CD4-positive, alpha-beta memory T cell (primary cell): Measurements from ENCODE around the gene ZNF428. TPM values are rescaled to one million over a fixed set of nuclear protein-coding genes. Genes with fewer than 3 reads are reported as not detected.

Experiments
- CTCF ChIA-PET: fragments of 350-600 bp; sonication (Branson Sonifier 250); formaldehyde crosslinking; loops from one replicate; lab custom pipeline; 2021; ENCODE audit warnings: inconsistent platforms; ENCODE audit not compliant: partially characterized antibody; lab: Charles Lee
- POLR2A ChIA-PET: fragments of 350-600 bp; sonication (Branson Sonifier 250); formaldehyde crosslinking; loops from one replicate; lab custom pipeline; 2021; ENCODE audit not compliant: partially characterized antibody; lab: Charles Lee
- DNase-seq, 5 donors: peaks; one replicate each; pipeline versions ENCODE4 v3.0.0 to v3.0.0-alpha.2; 2020 to 2022; ENCODE audit warnings: mixed read lengths in 1 of 5
- H3K27ac ChIP-seq: one replicate; pipeline ENCODE4 v1.7.0; 2013; ENCODE audit warnings: low read depth, low read length
- H3K27me3 ChIP-seq: 2 replicates; pipeline ENCODE4 v1.7.0; 2013; ENCODE audit warnings: mild to moderate bottlenecking, low read length, moderate library complexity; ENCODE audit not compliant: insufficient read depth
- H3K36me3 ChIP-seq: 2 replicates; pipeline ENCODE4 v1.7.0; 2013; ENCODE audit warnings: mild to moderate bottlenecking, low read length, moderate library complexity; ENCODE audit not compliant: insufficient read depth
- H3K4me1 ChIP-seq: 2 replicates; pipeline ENCODE4 v1.7.0; 2013; ENCODE audit warnings: mild to moderate bottlenecking, low read length, moderate library complexity; ENCODE audit not compliant: insufficient read depth
- H3K4me3 ChIP-seq, 2 donors: one replicate each; pipeline ENCODE4 v1.7.0; 2013; ENCODE audit warnings: low read length in 2 of 2, mild to moderate bottlenecking in 1 of 2
- H3K9me3 ChIP-seq, 2 donors: one replicate each; pipeline ENCODE4 v1.7.0; 2013; ENCODE audit warnings: low read length in 2 of 2, control low read depth in 1 of 2; ENCODE audit not compliant: control insufficient read depth in 1 of 2
- H3K27ac Mint-ChIP-seq, 7 donors: one replicate each; pipeline ENCODE4 v1.8.0; 2020 to 2021; ENCODE audit warnings: mixed read lengths in 7 of 7, mild to moderate bottlenecking in 6 of 7, inconsistent platforms in 3 of 7, moderate library complexity in 3 of 7
- H3K27me3 Mint-ChIP-seq, 2 donors: one replicate each; pipeline ENCODE4 v1.8.0; 2020 to 2021; ENCODE audit warnings: mixed read lengths in 2 of 2
- H3K36me3 Mint-ChIP-seq, 2 donors: one replicate each; pipeline ENCODE4 v1.8.0; 2020 to 2021; ENCODE audit warnings: mixed read lengths in 2 of 2, inconsistent platforms in 1 of 2, mild to moderate bottlenecking in 1 of 2
- H3K4me1 Mint-ChIP-seq, 4 donors: one replicate each; pipeline ENCODE4 v1.8.0; 2020 to 2021; ENCODE audit warnings: mixed read lengths in 4 of 4, mild to moderate bottlenecking in 1 of 4
- H3K4me3 Mint-ChIP-seq, 8 donors: one replicate each; pipeline ENCODE4 v1.8.0; 2020 to 2021; ENCODE audit warnings: mixed read lengths in 8 of 8, mild to moderate bottlenecking in 7 of 8, moderate library complexity in 6 of 8, inconsistent platforms in 3 of 8
- H3K9me3 Mint-ChIP-seq, 8 donors: one replicate each; pipeline ENCODE4 v1.8.0; 2020 to 2021; ENCODE audit warnings: mixed read lengths in 8 of 8, mild to moderate bottlenecking in 5 of 8, inconsistent platforms in 3 of 8, moderate library complexity in 1 of 8
- intact Hi-C: fragments of 100-400 bp; cut with micrococcal nuclease; formaldehyde crosslinking; loops from one replicate; pipeline ENCODE4 v1.15.1; 2023
- polyA plus RNA-seq, 2 donors: library from polyadenylated mRNA; unstranded; fragments of 300-500 nt; fragmentation: Illumina TruSeq; gene quantifications; one replicate each; pipeline ENCODE4 v1.2.3, GENCODE V29; 2021
- total RNA-seq, 2 experiments: library from RNA; stranded (reverse); gene quantifications; one replicate each; pipeline ENCODE4 v1.2.3, GENCODE V29; 2021

Gene ZNF428
- total and polyA plus RNA-seq, 4 experiments from 2014 or later = 13.9 to 28.2 (median 23.8) TPM

DNA sequence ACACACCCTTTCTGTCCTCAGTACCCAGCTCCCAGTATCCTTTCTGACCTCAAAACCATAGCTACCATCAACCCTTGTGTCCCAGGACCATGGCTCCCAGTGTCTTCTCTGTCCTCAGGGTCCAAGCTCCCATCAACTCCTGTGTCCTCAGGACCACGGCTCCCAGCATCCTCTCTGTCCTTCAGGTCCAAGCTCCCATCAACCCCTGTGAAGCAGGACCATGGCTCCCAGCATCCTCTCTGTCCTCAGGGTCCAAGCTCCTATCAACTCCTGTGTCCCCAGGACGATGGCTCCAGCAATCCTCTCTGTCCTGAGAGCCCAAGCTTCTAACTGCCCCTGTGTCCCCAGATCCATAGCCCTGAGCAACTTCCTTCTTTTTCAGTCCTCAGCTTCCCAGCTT lies 21.9 kb upstream of the ZNF428 start:
- peak overlapping the region in 4 of 7 donors; percentile 39 to 80 (median 60) for H3K27ac Mint-ChIP-seq
- H3K4me1 ChIP-seq = peaks cover 10% of the 10 kb centered on the region
- CTCF ChIA-PET = interaction anchor here (1.8 kb wide), 1 partner anchor 86 kb away, joined by 5 read pairs; no protein-coding TSS in a partner anchor
- no peaks in the 10 kb centered on the region for H3K9me3 ChIP-seq
- no peak overlapping the region for H3K27ac ChIP-seq
- intact Hi-C loops = no loop called here
- H3K9me3 Mint-ChIP-seq = peaks cover 0 to 2% (median 0%) of the 10 kb centered on the region in 8 donors
- H3K4me1 Mint-ChIP-seq = peaks cover 8 to 17% (median 11%) of the 10 kb centered on the region in 4 donors
- H3K4me3 Mint-ChIP-seq = peak overlapping the region; percentile 57 to 80 (median 69)
- DNase-seq = no peak
- H3K36me3 Mint-ChIP-seq = peaks cover 3 to 5% of the 10 kb centered on the region in 2 donors
- peaks cover 14 to 15% of the 10 kb centered on the region in 2 donors for H3K27me3 Mint-ChIP-seq
- no peak overlapping the region for H3K4me3 ChIP-seq
- POLR2A ChIA-PET = interaction anchor here (0.8 kb wide), 1 partner anchor 27 kb away, joined by 4 read pairs; no protein-coding TSS in a partner anchor
- H3K27me3 ChIP-seq = peaks cover 13% of the 10 kb centered on the region
- H3K36me3 ChIP-seq = no peaks in the 10 kb centered on the region

DNA sequence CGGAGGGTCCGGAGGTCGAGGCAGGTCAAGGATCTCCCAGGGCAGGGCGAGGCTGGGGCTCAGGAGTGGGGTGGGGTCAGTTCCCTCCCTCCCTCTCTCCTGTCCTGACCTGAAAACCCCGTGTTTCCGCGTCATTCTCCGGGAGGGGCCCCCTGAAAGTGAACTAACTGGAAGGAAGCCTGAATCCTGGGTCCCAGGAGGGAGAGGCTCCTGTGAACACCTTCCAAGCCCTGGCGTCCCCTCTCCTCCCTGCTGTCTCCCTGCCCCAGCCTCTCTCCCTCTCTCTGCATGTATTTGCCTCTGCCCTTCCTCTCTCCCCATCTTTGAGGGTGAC lies 21.0 kb upstream of the ZNF428 start:
- H3K4me1 Mint-ChIP-seq = peaks cover 8 to 17% (median 11%) of the 10 kb centered on the region in 4 donors
- peak overlapping the region in 6 of 7 donors; percentile 43 to 89 (median 86) for H3K27ac Mint-ChIP-seq
- Histone ChIP-seq H3K4me1 (peaks cover 10% of the 10 kb centered on the region), H3K27me3 (peaks cover 13% of the 10 kb centered on the region), H3K27ac (no peak overlapping the region), H3K36me3 (no peaks in the 10 kb centered on the region), H3K4me3 (peak overlapping the region in 1 of 2 donors; percentile 74), H3K9me3 (no peaks in the 10 kb centered on the region)
- intact Hi-C loops = no loop called here
- H3K9me3 Mint-ChIP-seq = no peaks in the 10 kb centered on the region
- ChIA-PET CTCF (interaction anchor here (1.0 to 1.4 kb wide), 2 partner anchors 14 to 28 kb away, joined by 3 to 4 read pairs; no protein-coding TSS in a partner anchor), POLR2A (interaction anchor here (1.0 kb wide), 1 partner anchor 44 kb away, joined by 3 read pairs; no protein-coding TSS in a partner anchor)
- peak overlapping the region; percentile 80 to 86 (median 83) for H3K4me3 Mint-ChIP-seq
- no peak for DNase-seq
- peaks cover 16 to 17% of the 10 kb centered on the region in 2 donors for H3K27me3 Mint-ChIP-seq
- H3K36me3 Mint-ChIP-seq = no peaks in the 10 kb centered on the region

DNA sequence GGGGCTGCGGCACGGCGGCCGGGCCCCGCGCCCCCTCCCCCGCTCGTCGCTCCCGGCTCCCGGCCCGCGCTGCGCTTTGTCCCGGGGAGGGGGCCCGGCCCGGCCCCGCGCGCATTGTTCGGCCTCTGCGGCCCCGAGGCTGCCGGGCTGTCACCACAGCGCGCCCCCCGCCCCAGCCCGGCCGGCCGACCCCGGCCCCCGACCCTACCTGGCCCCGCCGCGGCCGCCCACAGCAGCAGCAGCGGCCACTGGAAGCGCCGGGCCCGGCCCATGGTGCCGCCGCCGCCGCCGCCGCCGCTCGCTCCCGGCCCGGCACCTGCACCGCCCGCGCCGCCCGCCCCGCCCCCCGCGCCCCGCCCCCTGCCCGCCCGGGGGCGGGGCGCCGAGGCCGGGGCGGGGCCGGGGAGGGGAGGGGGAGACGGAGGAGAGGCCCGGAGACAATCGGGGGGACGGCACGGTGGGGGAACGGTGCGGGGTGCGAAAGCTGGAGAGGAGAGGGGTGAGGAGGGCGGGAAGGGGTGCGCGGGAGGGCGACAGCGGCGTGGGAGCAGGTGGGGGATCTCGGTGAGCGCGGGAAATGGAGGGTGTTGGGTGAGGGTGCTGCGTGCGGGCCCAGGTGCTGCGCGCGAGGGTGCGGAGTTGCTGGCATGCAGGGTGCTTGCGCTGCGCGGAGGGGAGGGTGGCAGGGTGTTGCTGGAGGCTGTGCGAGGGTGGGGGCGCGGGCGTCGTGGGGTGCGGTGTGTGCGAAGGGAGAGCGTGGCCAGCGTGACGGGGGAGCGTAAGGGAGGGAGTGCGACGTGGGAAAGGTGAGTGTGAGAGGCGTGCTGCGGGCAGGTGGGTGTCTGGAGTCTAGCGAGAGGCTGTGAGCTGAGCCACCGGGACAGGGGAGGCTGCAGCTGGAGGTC lies 20.3 kb upstream of the ZNF428 start, which contains the start of gene CADM4:
TSS of gene CADM4 (minus strand) at position 332 of the 905 bp plus-strand sequence. CDS start at position 272, 60 bp downstream.
- intact Hi-C loops = no loop called here
- Mint-ChIP-seq H3K4me3 (peak within 1 kb of the TSS; percentile 83 to 87 (median 85)), H3K27me3 (peaks cover 16 to 17% of the 10 kb centered on the region in 2 donors), H3K36me3 (no peaks in the 10 kb centered on the region), H3K9me3 (no peaks in the 10 kb centered on the region), H3K4me1 (peaks cover 8 to 17% (median 11%) of the 10 kb centered on the region in 4 donors), H3K27ac (peak within 1 kb of the TSS; percentile 43 to 89 (median 85))
- no peaks in the 10 kb centered on the region for H3K9me3 ChIP-seq
- ChIA-PET CTCF (interaction anchor here (1.0 to 1.4 kb wide), 2 partner anchors 14 to 28 kb away, joined by 3 to 4 read pairs; no protein-coding TSS in a partner anchor), POLR2A (interaction anchor here (1.0 kb wide), 1 partner anchor 43 kb away, joined by 3 read pairs; no protein-coding TSS in a partner anchor)
- peak; percentile 58 to 78 (median 58) for DNase-seq
- H3K27ac ChIP-seq = no peak within 1 kb of the TSS
- H3K36me3 ChIP-seq = no peaks in the 10 kb centered on the region
- H3K4me1 ChIP-seq = peaks cover 10% of the 10 kb centered on the region
- H3K27me3 ChIP-seq = peaks cover 13% of the 10 kb centered on the region
- H3K4me3 ChIP-seq = peak within 1 kb of the TSS in 1 of 2 donors; percentile 74

DNA sequence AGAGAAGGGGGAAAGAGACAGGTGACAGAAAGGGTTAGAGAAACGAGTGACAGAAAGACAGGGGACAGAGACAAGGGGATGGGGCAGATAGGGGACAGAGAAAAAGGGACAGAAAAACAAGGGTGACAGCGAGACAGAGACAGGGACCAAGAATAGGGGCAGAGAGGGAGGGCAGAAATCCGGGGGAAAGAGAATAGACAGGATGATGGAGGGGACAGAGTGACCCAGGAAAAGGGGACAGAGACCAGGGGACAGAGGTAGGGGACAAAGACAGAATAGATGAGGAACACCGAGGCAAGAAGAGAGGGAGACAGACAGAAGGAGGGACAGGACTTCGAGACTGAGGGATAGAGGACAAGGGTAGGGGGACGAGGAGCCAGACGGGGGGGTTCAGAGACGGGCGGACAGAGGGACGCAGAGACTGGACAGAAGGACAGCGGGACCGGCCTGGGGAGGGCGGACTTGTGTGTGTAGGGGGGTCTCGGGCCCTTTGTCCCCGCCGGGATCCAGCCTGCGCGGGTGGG lies 19.6 kb upstream of the ZNF428 start:
- Mint-ChIP-seq H3K36me3 (no peaks in the 10 kb centered on the region), H3K9me3 (no peaks in the 10 kb centered on the region), H3K4me1 (peaks cover 8 to 17% (median 11%) of the 10 kb centered on the region in 4 donors), H3K27me3 (peaks cover 16 to 17% of the 10 kb centered on the region in 2 donors), H3K27ac (peak overlapping the region in 6 of 7 donors; percentile 6 to 81 (median 72)), H3K4me3 (peak overlapping the region; percentile 66 to 87 (median 81))
- H3K27ac ChIP-seq = no peak overlapping the region
- no peaks in the 10 kb centered on the region for H3K36me3 ChIP-seq
- peaks cover 13% of the 10 kb centered on the region for H3K27me3 ChIP-seq
- POLR2A ChIA-PET = no interaction called here
- CTCF ChIA-PET = interaction anchor here (1.0 to 1.4 kb wide), 2 partner anchors 13 to 29 kb away, joined by 3 to 4 read pairs; no protein-coding TSS in a partner anchor
- intact Hi-C loops = no loop called here
- peaks cover 10% of the 10 kb centered on the region for H3K4me1 ChIP-seq
- no peak for DNase-seq
- H3K9me3 ChIP-seq = no peaks in the 10 kb centered on the region
- no peak overlapping the region for H3K4me3 ChIP-seq

DNA sequence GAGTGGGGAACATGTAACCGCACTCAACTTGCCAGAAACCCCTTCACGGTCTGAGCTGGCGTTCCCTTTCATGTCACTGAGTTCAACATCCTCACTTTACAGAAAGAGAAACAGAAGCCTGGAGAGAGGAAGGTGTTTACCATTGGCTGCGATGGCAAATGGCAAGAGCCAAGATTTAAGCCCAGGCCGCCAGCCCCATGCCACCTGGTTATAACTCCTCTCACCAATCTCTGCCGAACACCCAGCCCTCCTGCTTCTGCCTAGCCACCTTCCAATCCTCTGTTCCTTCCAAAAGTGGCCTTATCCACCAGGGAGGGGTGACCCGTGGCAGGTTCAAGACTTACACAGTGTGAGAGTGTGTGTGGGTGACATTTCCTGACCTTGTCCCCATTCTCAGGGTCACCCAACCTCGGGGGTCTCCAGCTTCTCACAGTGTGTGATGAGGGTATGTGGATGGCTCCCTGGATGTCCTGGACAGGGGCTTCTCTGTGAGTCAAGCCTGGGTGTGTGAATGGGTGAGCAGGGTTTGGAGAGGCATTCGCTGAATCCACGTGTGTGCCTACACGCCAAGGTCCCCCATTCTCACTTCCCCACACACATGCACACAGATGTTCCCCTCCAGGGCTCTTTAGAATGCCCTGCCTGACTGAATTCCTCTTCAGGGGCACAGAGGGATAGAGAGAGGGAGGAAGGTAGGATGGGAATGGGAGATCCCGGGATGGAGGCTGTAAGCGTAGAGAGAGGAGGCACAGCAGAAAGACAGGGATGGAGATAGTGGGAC lies 19.0 kb upstream of the ZNF428 start:
- Mint-ChIP-seq H3K4me3 (peak overlapping the region; percentile 66 to 87 (median 81)), H3K27me3 (peaks cover 17 to 18% of the 10 kb centered on the region in 2 donors), H3K36me3 (no peaks in the 10 kb centered on the region), H3K27ac (peak overlapping the region in 5 of 7 donors; percentile 65 to 81 (median 76)), H3K9me3 (no peaks in the 10 kb centered on the region), H3K4me1 (peaks cover 8 to 17% (median 11%) of the 10 kb centered on the region in 4 donors)
- ChIA-PET CTCF (interaction anchor here (1.3 kb wide), 1 partner anchor 30 kb away, joined by 4 read pairs; no protein-coding TSS in a partner anchor), POLR2A (no interaction called here)
- Histone ChIP-seq H3K27ac (no peak overlapping the region), H3K4me1 (peaks cover 10% of the 10 kb centered on the region), H3K36me3 (no peaks in the 10 kb centered on the region), H3K9me3 (no peaks in the 10 kb centered on the region), H3K27me3 (peaks cover 13% of the 10 kb centered on the region), H3K4me3 (no peak overlapping the region)
- no peak for DNase-seq
- intact Hi-C loops = no loop called here

DNA sequence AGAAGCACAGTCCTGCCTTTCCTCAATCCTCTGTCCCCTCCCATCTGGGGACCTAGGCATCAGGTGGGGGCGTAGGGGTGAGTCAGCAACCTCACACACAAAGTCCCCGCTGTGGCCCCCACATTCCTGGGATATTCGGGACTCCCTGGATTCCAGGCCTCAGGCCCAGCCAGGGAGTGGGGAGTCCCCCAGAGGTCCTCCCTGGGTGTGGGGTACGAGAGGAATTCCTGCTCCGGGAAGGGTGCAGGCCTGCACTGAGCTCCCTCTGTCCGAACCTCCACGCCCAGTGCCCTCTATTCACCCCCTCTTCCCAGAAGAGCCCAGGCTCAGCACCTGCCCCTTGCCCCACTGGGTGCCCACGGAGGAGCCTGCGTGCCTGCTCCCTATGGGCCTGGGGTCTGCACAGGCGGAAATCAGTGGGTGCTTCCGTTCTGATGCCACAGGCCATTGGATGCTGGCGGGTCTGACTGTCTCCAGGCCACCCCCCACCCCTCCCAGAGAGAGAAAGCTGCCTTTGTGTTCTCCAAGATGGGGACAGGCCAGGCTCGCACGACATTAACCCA lies 16.8 kb upstream of the ZNF428 start:
- DNase-seq = no peak
- peaks cover 17 to 22% of the 10 kb centered on the region in 2 donors for H3K27me3 Mint-ChIP-seq
- H3K4me1 ChIP-seq = peaks cover 10% of the 10 kb centered on the region
- POLR2A ChIA-PET = no interaction called here
- H3K9me3 Mint-ChIP-seq = no peaks in the 10 kb centered on the region
- H3K27me3 ChIP-seq = peaks cover 13% of the 10 kb centered on the region
- intact Hi-C loops = no loop called here
- H3K36me3 Mint-ChIP-seq = no peaks in the 10 kb centered on the region
- H3K4me1 Mint-ChIP-seq = peaks cover 6 to 14% (median 10%) of the 10 kb centered on the region in 4 donors
- no peak overlapping the region for H3K27ac ChIP-seq
- H3K4me3 ChIP-seq = no peak overlapping the region
- no peaks in the 10 kb centered on the region for H3K9me3 ChIP-seq
- no peak overlapping the region for H3K4me3 Mint-ChIP-seq
- no peak overlapping the region for H3K27ac Mint-ChIP-seq
- H3K36me3 ChIP-seq = no peaks in the 10 kb centered on the region
- CTCF ChIA-PET = no interaction called here
